NT2/D1 (cell line): Measurements from ENCODE around the gene ZNF570.

ENCODE experiments used
- SUZ12 ChIP-seq: IDR thresholded peaks from 2 replicates; pipeline ENCODE4 v1.6.1; 2011; ENCODE audit not compliant: insufficient read length, insufficient read depth; ENCODE audit errors: extremely low read depth
- YY1 ChIP-seq: IDR thresholded peaks from 2 replicates; pipeline ENCODE4 v1.6.1; 2011; ENCODE audit not compliant: insufficient read length, insufficient read depth

GRCh38 chr19:37511186-37511585, 42.0 kb downstream of the ZNF570 start:
- TF ChIP-seq YY1 = no peak
- TF ChIP-seq SUZ12 = no peak
